H1 (cell line): ENCODE data around the gene SORCS3. TPM values are rescaled to one million over a fixed set of nuclear protein-coding genes. Genes with fewer than 3 reads are reported as not detected.

Experiments
- CTCF ChIA-PET: fragments of 300-600 bp; sonication (Branson Sonifier 250); formaldehyde crosslinking; loops from one replicate; lab custom pipeline; 2021; ENCODE audit not compliant: partially characterized antibody; lab: Charles Lee
- POLR2A ChIA-PET: fragments of 300-600 bp; sonication (Branson Sonifier 250); formaldehyde crosslinking; loops from one replicate; lab custom pipeline; 2021; ENCODE audit warnings: inconsistent platforms; ENCODE audit not compliant: partially characterized antibody; lab: Charles Lee
- DNase-seq, 2 experiments: peaks; one replicate each; pipeline versions ENCODE4 v3.0.0 to v3.0.0-alpha.2; 2010 to 2022; ENCODE audit warnings: low spot score in 2 of 2, low read depth in 1 of 2, mixed read lengths in 1 of 2
- FAIRE-seq: peaks from 2 replicates; lab custom pipeline; 2011; peaks lifted over from hg19 to GRCh38; lab: Jason Lieb, UNC
- H2AFZ ChIP-seq: 2 replicates; pipeline ENCODE4 v1.8.1; 2012; ENCODE audit warnings: low read length, inconsistent platforms
- H2AK5ac ChIP-seq: 2 replicates; pipeline ENCODE4 v1.6.1; 2013; ENCODE audit warnings: low read depth, low read length
- H2BK120ac ChIP-seq: replicated peaks from 2 replicates; pipeline ENCODE3; 2013; ENCODE audit warnings: low read depth, low read length, inconsistent platforms
- H2BK12ac ChIP-seq: 2 replicates; pipeline ENCODE4 v1.6.1; 2013; ENCODE audit warnings: low read depth, low read length
- H2BK15ac ChIP-seq: 2 replicates; pipeline ENCODE4 v1.6.1; 2013; ENCODE audit warnings: low read length
- H2BK20ac ChIP-seq: 2 replicates; pipeline ENCODE4 v1.6.1; 2013; ENCODE audit warnings: low read length
- H2BK5ac ChIP-seq: 2 replicates; pipeline ENCODE4 v1.6.1; 2013; ENCODE audit warnings: low read depth, low read length
- H3K14ac ChIP-seq: 2 replicates; pipeline ENCODE4 v1.6.1; 2013; ENCODE audit warnings: inconsistent platforms; ENCODE audit not compliant: insufficient read length
- H3K18ac ChIP-seq: 2 replicates; pipeline ENCODE4 v1.6.1; 2013; ENCODE audit warnings: low read length; ENCODE audit errors: extremely low read depth
- H3K23ac ChIP-seq: 2 replicates; pipeline ENCODE4 v1.6.1; 2013; ENCODE audit warnings: inconsistent platforms; ENCODE audit not compliant: insufficient read length
- H3K23me2 ChIP-seq: 2 replicates; pipeline ENCODE4 v1.6.1; 2013; ENCODE audit warnings: low read depth, low read length
- H3K27ac ChIP-seq: 2 replicates; pipeline ENCODE4 v1.6.1; 2011; ENCODE audit warnings: low read depth, low read length, inconsistent platforms
- H3K27me3 ChIP-seq, 4 experiments: replicated peaks in 1 of 4; 1 replicate in 1 of 4; 2 replicates in 3 of 4; pipeline versions ENCODE4 v1.6.1 to v1.8.1; 2011 to 2013; ENCODE audit warnings: low read length in 3 of 4, mild to moderate bottlenecking in 3 of 4, inconsistent platforms in 2 of 4, mixed read lengths in 2 of 4, moderate library complexity in 1 of 4; ENCODE audit not compliant: control insufficient read depth in 3 of 4, insufficient read depth in 3 of 4; ENCODE audit errors: extremely low read depth in 1 of 4
- H3K36me3 ChIP-seq, 4 experiments: 2 replicates each; pipeline versions ENCODE4 v1.6.1 to v1.8.1; 2011 to 2013; ENCODE audit warnings: mild to moderate bottlenecking in 4 of 4, low read length in 3 of 4, moderate library complexity in 2 of 4, control low read depth in 1 of 4, inconsistent platforms in 1 of 4; ENCODE audit not compliant: insufficient read depth in 4 of 4, control insufficient read depth in 2 of 4
- H3K4ac ChIP-seq: replicated peaks from 2 replicates; pipeline ENCODE3; 2013; ENCODE audit warnings: low read length, low read depth, mixed read lengths, inconsistent platforms; ENCODE audit not compliant: insufficient read length
- H3K4me1 ChIP-seq, 4 experiments: replicated peaks in 1 of 4; 1 replicate in 1 of 4; 2 replicates in 3 of 4; pipeline versions ENCODE4 v1.6.1 to v1.8.1; 2011 to 2013; ENCODE audit warnings: low read length in 3 of 4, inconsistent platforms in 2 of 4, mixed read lengths in 1 of 4; ENCODE audit not compliant: insufficient read depth in 4 of 4, control insufficient read depth in 3 of 4
- H3K4me2 ChIP-seq, 2 experiments: 2 replicates each; pipeline versions ENCODE4 v1.6.1 to v1.8.1; 2011 to 2013; ENCODE audit warnings: low read depth in 2 of 2, low read length in 2 of 2, control low read depth in 1 of 2, inconsistent platforms in 1 of 2, mild to moderate bottlenecking in 1 of 2; ENCODE audit not compliant: insufficient read depth in 1 of 2
- H3K4me3 ChIP-seq, 4 experiments: fragments of 200-600, 300-600 bp in 1 of 4; sonication (generic), shearing (Covaris generic), sonication (Bioruptor Twin) in 1 of 4; 2 replicates each; pipeline versions ENCODE4 v1.5.1 to v1.8.1; 2011 to 2016; ENCODE audit warnings: low read length in 4 of 4, low read depth in 3 of 4, control low read depth in 2 of 4, inconsistent platforms in 2 of 4, mild to moderate bottlenecking in 2 of 4, mixed read lengths in 1 of 4, moderate library complexity in 1 of 4; ENCODE audit not compliant: insufficient read depth in 2 of 4; ENCODE audit errors: extremely low read depth in 1 of 4
- H3K56ac ChIP-seq: replicated peaks from 2 replicates; pipeline ENCODE3; 2013; ENCODE audit warnings: low read depth, mild to moderate bottlenecking, mixed read lengths, low read length, inconsistent platforms; ENCODE audit not compliant: insufficient read length
- H3K79me1 ChIP-seq: 2 replicates; pipeline ENCODE4 v1.6.1; 2013; ENCODE audit warnings: low read depth, low read length, control low read depth
- H3K79me2 ChIP-seq, 2 experiments: 2 replicates each; pipeline versions ENCODE4 v1.6.1 to v1.8.1; 2012 to 2013; ENCODE audit warnings: low read length in 2 of 2, mild to moderate bottlenecking in 2 of 2, inconsistent platforms in 1 of 2; ENCODE audit not compliant: insufficient read depth in 2 of 2, control insufficient read depth in 1 of 2
- H3K9ac ChIP-seq, 4 experiments: replicated peaks in 1 of 4; 1 replicate in 1 of 4; 2 replicates in 3 of 4; pipeline versions ENCODE4 v1.6.1 to v1.8.1; 2011 to 2013; ENCODE audit warnings: low read depth in 3 of 4, low read length in 3 of 4, control low read depth in 2 of 4, mild to moderate bottlenecking in 2 of 4, moderate library complexity in 2 of 4, inconsistent platforms in 1 of 4; ENCODE audit errors: extremely low read depth in 1 of 4
- H3K9me3 ChIP-seq, 2 experiments: 2 replicates each; pipeline versions ENCODE4 v1.6.1 to v1.8.1; 2012 to 2013; ENCODE audit warnings: mild to moderate bottlenecking in 2 of 2, moderate library complexity in 2 of 2, control low read depth in 1 of 2, inconsistent platforms in 1 of 2, low read depth in 1 of 2, low read length in 1 of 2, mixed read lengths in 1 of 2; ENCODE audit not compliant: insufficient read depth in 2 of 2
- H4K20me1 ChIP-seq, 2 experiments: replicated peaks in 1 of 2; 2 replicates each; pipeline versions ENCODE3 to v1.8.1; 2011 to 2013; ENCODE audit warnings: inconsistent platforms in 2 of 2, low read length in 2 of 2, mild to moderate bottlenecking in 1 of 2; ENCODE audit not compliant: insufficient read depth in 2 of 2, control insufficient read depth in 1 of 2
- H4K5ac ChIP-seq: 2 replicates; pipeline ENCODE4 v1.6.1; 2013; ENCODE audit warnings: low read length, low read depth, mixed read lengths, inconsistent platforms; ENCODE audit not compliant: insufficient read length
- H4K8ac ChIP-seq: 2 replicates; pipeline ENCODE4 v1.8.0; 2013; ENCODE audit warnings: mild to moderate bottlenecking, moderate library complexity, low read length, inconsistent platforms; ENCODE audit not compliant: insufficient read depth; ENCODE audit errors: extremely low read depth
- H4K91ac ChIP-seq: replicated peaks from 2 replicates; pipeline ENCODE3; 2013; ENCODE audit warnings: low read length, mixed read lengths, inconsistent platforms; ENCODE audit not compliant: insufficient read length
- HDAC2 ChIP-seq, 2 experiments: fragments of 300-600 bp in 1 of 2; sonication (generic) in 1 of 2; IDR thresholded peaks; 2 replicates each; pipeline ENCODE4 v1.6.1; 2011 to 2012; ENCODE audit warnings: low read depth in 2 of 2, low read length in 2 of 2, mild to moderate bottlenecking in 2 of 2, moderate library complexity in 2 of 2, borderline replicate concordance in 1 of 2, inconsistent platforms in 1 of 2
- WGBS, 2 experiments: shearing (Covaris generic) in 1 of 2; methylation state at CpG; one replicate each; pipeline versions ENCODE4 v1.1.6 to v1.1.7; 2013 to 2015; ENCODE audit warnings: low lambda C conversion rate in 2 of 2, mixed read lengths in 2 of 2, inconsistent platforms in 1 of 2, low coverage in 1 of 2, missing lambda C conversion rate in 1 of 2; ENCODE audit not compliant: insufficient replicate concordance in 2 of 2, insufficient coverage in 1 of 2, insufficient read length in 1 of 2; ENCODE audit errors: extremely low coverage in 1 of 2, missing lambda C conversion rate in 1 of 2; 5-methylcytosine and 5-hydroxymethylcytosine counted together
- polyA plus RNA-seq, 7 experiments: library from polyadenylated mRNA; depleted of rRNA in 3 of 7; stranded (reverse) in 5 of 7; unstranded in 2 of 7; fragments of >200 nt in 5 of 7; fragments of 200-250 nt in 2 of 7; gene quantifications; 1 replicate in 5 of 7; 2 replicates in 1 of 7; 4 replicates in 1 of 7; pipeline versions ENCODE4 v1.2.1 to v1.2.3, GENCODE V29; 2011 to 2013; ENCODE audit warnings: missing spikeins in 2 of 7, mixed read lengths in 2 of 7
- total RNA-seq: library from RNA; stranded (reverse); fragmentation: NEBNext Ultra II Directional; extraction: Animal tissue kit (Norgen Biotek cat#: 25700); gene quantifications from 2 replicates; pipeline ENCODE4 v1.2.1, GENCODE V29; 2021

The SORCS3 gene
- total and polyA plus RNA-seq, 2 of the 8 experiments (the other 6 are each of a cell fraction or from before 2014, with no cell fraction given), result 0.26 to 0.88 TPM

DNA sequence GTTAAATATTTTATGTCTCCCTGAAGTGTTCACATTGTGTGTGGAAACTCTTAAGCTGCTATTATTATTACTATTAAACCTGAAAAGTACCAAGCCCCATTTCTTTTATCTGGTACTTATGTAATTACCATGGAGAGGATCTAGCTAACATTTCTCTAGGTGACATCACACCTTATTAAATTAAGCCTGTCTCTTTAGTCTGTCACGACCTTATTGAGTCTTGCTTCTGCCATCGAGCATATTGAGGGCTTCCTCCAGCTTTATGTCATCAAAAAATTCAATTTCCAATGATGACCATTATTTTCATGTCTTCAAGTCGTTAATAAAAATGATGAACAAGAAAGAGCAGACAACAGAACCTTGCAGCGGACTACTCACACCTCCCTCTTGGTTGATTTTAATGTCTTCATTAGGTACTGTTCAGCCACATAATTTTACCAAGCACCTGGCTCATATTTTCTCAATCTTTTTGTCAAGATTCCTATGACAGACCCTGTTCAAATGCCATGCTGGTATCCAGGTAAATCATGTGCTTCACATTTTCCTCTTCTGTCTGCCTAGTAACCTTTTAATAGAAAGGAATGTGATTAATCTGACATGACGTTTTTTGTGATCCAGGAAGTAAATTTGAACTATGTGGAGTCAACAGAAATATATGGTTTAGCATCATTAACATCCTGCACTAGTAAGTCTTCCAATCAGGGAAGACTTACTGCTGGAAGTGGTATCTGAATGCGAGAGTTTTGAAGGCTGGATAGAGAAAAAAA, 556.7 kb downstream of the SORCS3 start:
- H2BK20ac ChIP-seq, result no peak overlapping the region
- H2BK120ac ChIP-seq, result no peak overlapping the region
- H3K14ac ChIP-seq, result no peak overlapping the region
- no peak overlapping the region for H3K23ac ChIP-seq
- DNase-seq (no peak), FAIRE-seq (no peak)
- H4K5ac ChIP-seq, result no peak overlapping the region
- H2BK15ac ChIP-seq, result no peak overlapping the region
- H2BK12ac ChIP-seq, result no peak overlapping the region
- no peak overlapping the region for H2AK5ac ChIP-seq
- no peak overlapping the region for H2BK5ac ChIP-seq
- H4K91ac ChIP-seq, result no peak overlapping the region
- H3K18ac ChIP-seq, result no peak overlapping the region
- no peak overlapping the region for H3K27ac ChIP-seq
- no peaks in the 10 kb centered on the region for H3K79me2 ChIP-seq
- H3K56ac ChIP-seq, result no peak overlapping the region
- H3K4me2 ChIP-seq, result no peak overlapping the region
- H3K23me2 ChIP-seq, result no peaks in the 10 kb centered on the region
- no peak overlapping the region for H4K8ac ChIP-seq
- H3K4me3 ChIP-seq, result no peak overlapping the region
- H3K36me3 ChIP-seq, result no peaks in the 10 kb centered on the region
- no peak overlapping the region for H2AFZ ChIP-seq
- no peaks in the 10 kb centered on the region for H3K4me1 ChIP-seq
- no peak overlapping the region for H3K4ac ChIP-seq
- ChIA-PET POLR2A (no interaction called here), CTCF (no interaction called here)
- H3K9ac ChIP-seq, result no peak overlapping the region
- no peaks in the 10 kb centered on the region for H4K20me1 ChIP-seq
- H3K79me1 ChIP-seq, result no peaks in the 10 kb centered on the region
- no peaks in the 10 kb centered on the region for H3K27me3 ChIP-seq
- WGBS, 2 experiments, result 91% methylated on average over 6 of the region's 6 CpGs; no CpG with 5 or more reads in 1 of the 2 experiments
- H3K9me3 ChIP-seq, result no peaks in the 10 kb centered on the region
- TF ChIP-seq HDAC2 (IDR thresholded peaks at IDR 0.05; ENCODE audit: borderline replicate concordance in 1 of 2, low read depth in 2 of 2, low read length in 2 of 2), result no peak
